Measurements from ENCODE around the gene PLB1.

GRCh38 chr2:28604284-28604843, 108.5 kb downstream of the PLB1 start:
- no peak for TF ChIP-seq CTCF (IDR thresholded peaks at IDR 0.05; ENCODE audit: borderline replicate concordance, extremely low read depth, low read length, poor library complexity, severe bottlenecking)
- TF ChIP-seq EZH2 (IDR thresholded peaks at IDR 0.05; ENCODE audit: borderline replicate concordance, low read depth, low read length, severe bottlenecking) = no peak

Data from DND-41 (cell line).